K562 (cell line): ENCODE data around the gene AKT2. TPM values are rescaled to one million over a fixed set of nuclear protein-coding genes. Genes with fewer than 3 reads are reported as not detected.

Experiments
- ATAC-seq: fragments of 200-7000 bp; cut with Tn5 transposase; 3 replicates; pipeline ENCODE4 v1.9.1; 2020; ENCODE audit warnings: moderate library complexity
- BruUV-seq: library from RNA; stranded (reverse); fragments of 400-500 nt; replicated peaks from 2 replicates; lab custom pipeline; 2021; lab: Mats Ljungman, UMichigan
- CTCF ChIA-PET: fragments of 300-600 bp; formaldehyde crosslinking; extraction: SDS; loops from one replicate; lab custom pipeline; 2021; ENCODE audit warnings: low intra/inter-chr PET ratio; lab: Yijun Ruan, JAX
- POLR2A ChIA-PET: fragments of 300-600, 350-650 bp; sonication (Branson Sonifier 250); formaldehyde crosslinking; extraction: SDS; loops from one replicate; lab custom pipeline; 2021; ENCODE audit warnings: antibody characterized with exemption, inconsistent platforms; lab: Yijun Ruan, JAX
- DNase-seq, 4 experiments: peaks; one replicate each; pipeline versions ENCODE4 v3.0.0 to v3.0.0-alpha.2; 2011 to 2018; ENCODE audit warnings: low spot score in 3 of 4, mixed read lengths in 3 of 4; ENCODE audit errors: extremely low read depth in 1 of 4
- FAIRE-seq: peaks from 2 replicates; lab custom pipeline; 2011; peaks lifted over from hg19 to GRCh38; lab: Jason Lieb, UNC
- H2AFZ ChIP-seq: 2 replicates; pipeline ENCODE4 v1.6.0; 2011; ENCODE audit warnings: low read depth, low read length, control low read depth, inconsistent platforms
- H3K27ac ChIP-seq: fragments of 200-600 bp; 3 replicates; pipeline ENCODE4 v1.8.0; 2011; ENCODE audit warnings: low read depth, mild to moderate bottlenecking, control low read depth, inconsistent platforms, low read length, moderate library complexity, mixed read lengths; ENCODE audit errors: extremely low read depth
- H3K27me3 ChIP-seq, 2 experiments: fragments of 300-600 bp in 1 of 2; 2 replicates in 1 of 2; 3 replicates in 1 of 2; pipeline versions ENCODE4 v1.6.0 to v1.8.0; 2011; ENCODE audit warnings: inconsistent platforms in 2 of 2, low read length in 2 of 2, mild to moderate bottlenecking in 1 of 2, mixed read lengths in 1 of 2, moderate library complexity in 1 of 2; ENCODE audit not compliant: control insufficient read depth in 2 of 2, insufficient read depth in 2 of 2
- H3K36me3 ChIP-seq: fragments of 300-600 bp; 3 replicates; pipeline ENCODE4 v1.8.0; 2011; ENCODE audit warnings: mild to moderate bottlenecking, low read length, inconsistent platforms; ENCODE audit not compliant: control insufficient read depth, insufficient read depth
- H3K4me1 ChIP-seq, 2 experiments: fragments of 200-600 bp in 1 of 2; replicated peaks in 1 of 2; 2 replicates in 1 of 2; 3 replicates in 1 of 2; pipeline versions ENCODE4 v1.5.1 to v1.8.0; 2011; ENCODE audit warnings: inconsistent platforms in 2 of 2, low read length in 2 of 2, mild to moderate bottlenecking in 1 of 2, mixed read lengths in 1 of 2, moderate library complexity in 1 of 2; ENCODE audit not compliant: control insufficient read depth in 2 of 2, insufficient read depth in 2 of 2
- H3K4me2 ChIP-seq: 2 replicates; pipeline ENCODE4 v1.6.1; 2011; ENCODE audit warnings: low read length, control low read depth, inconsistent platforms, mixed read lengths; ENCODE audit not compliant: insufficient read depth
- H3K4me3 ChIP-seq: fragments of 200-600 bp; sonication (generic), shearing (Covaris generic); 2 replicates; pipeline ENCODE4 v1.5.1; 2016; ENCODE audit warnings: control low read depth, inconsistent platforms
- H3K79me2 ChIP-seq: fragments of 200-600 bp; 3 replicates; pipeline ENCODE4 v1.8.0; 2011; ENCODE audit warnings: low read length, inconsistent platforms; ENCODE audit not compliant: control insufficient read depth, insufficient read depth
- H3K9ac ChIP-seq, 2 experiments: 2 replicates each; pipeline versions ENCODE4 v1.6.0 to v1.6.1; 2011; ENCODE audit warnings: low read depth in 2 of 2, low read length in 2 of 2, control low read depth in 1 of 2, inconsistent platforms in 1 of 2, mild to moderate bottlenecking in 1 of 2, mixed read lengths in 1 of 2; ENCODE audit not compliant: insufficient read depth in 1 of 2
- H3K9me1 ChIP-seq: one replicate; pipeline ENCODE4 v1.6.0; 2011; ENCODE audit warnings: inconsistent platforms, mild to moderate bottlenecking, low read length, moderate library complexity; ENCODE audit not compliant: control insufficient read depth, insufficient read depth
- H3K9me3 ChIP-seq: replicated peaks from 2 replicates; pipeline ENCODE4 v1.5.1; 2011; ENCODE audit warnings: low read depth, low read length, inconsistent platforms; ENCODE audit not compliant: control insufficient read depth, insufficient read depth
- H4K20me1 ChIP-seq: replicated peaks from 2 replicates; pipeline ENCODE4 v1.6.1; 2011; ENCODE audit warnings: low read length, inconsistent platforms, mixed read lengths; ENCODE audit not compliant: control insufficient read depth, insufficient read depth
- FOXP1 ChIP-seq: sonication (generic); formaldehyde crosslinking; IDR thresholded peaks from 2 replicates; pipeline ENCODE4 v1.8.0; 2022; ENCODE audit warnings: mild to moderate bottlenecking, missing genetic modification reagents
- HIVEP1 ChIP-seq: fragments of 250-450 bp; sonication (Bioruptor Pico); IDR thresholded peaks from 2 replicates; pipeline ENCODE4 v1.4.0; 2020; ENCODE audit warnings: mild to moderate bottlenecking
- HMGN3 ChIP-seq: IDR thresholded peaks from 2 replicates; pipeline ENCODE4 v1.6.1; 2011; ENCODE audit warnings: borderline replicate concordance, low read depth, mild to moderate bottlenecking, mixed read lengths, low read length; ENCODE audit not compliant: insufficient read length; ENCODE audit errors: extremely low read depth
- LEF1 ChIP-seq: fragments of 450-650 bp; IDR thresholded peaks from 2 replicates; pipeline ENCODE4 v1.6.1; 2016; ENCODE audit warnings: mild to moderate bottlenecking
- POLR2G ChIP-seq: fragments of 200-400 bp; formaldehyde crosslinking; IDR thresholded peaks from 2 replicates; pipeline ENCODE4 v1.6.1; 2017; ENCODE audit warnings: low read depth, mild to moderate bottlenecking, antibody characterized with exemption, low read length, moderate library complexity
- ZFX ChIP-seq: sonication (generic); formaldehyde crosslinking; IDR thresholded peaks from 2 replicates; pipeline ENCODE4 v1.8.0; 2022; ENCODE audit warnings: mild to moderate bottlenecking, missing genetic modification reagents, moderate library complexity
- ZNF408 ChIP-seq: fragments of 250-450 bp; sonication (Bioruptor Pico); IDR thresholded peaks from 2 replicates; pipeline ENCODE4 v1.4.0; 2020; ENCODE audit warnings: low read depth, mild to moderate bottlenecking, moderate library complexity
- WGBS: fragments of 100-300 bp; shearing (Covaris generic); methylation state at CpG from one replicate; pipeline ENCODE4 v1.1.6; 2016; ENCODE audit warnings: low coverage, mixed read lengths; ENCODE audit not compliant: insufficient coverage; ENCODE audit errors: missing lambda C conversion rate; 5-methylcytosine and 5-hydroxymethylcytosine counted together
- in situ Hi-C: fragments of 300-500 bp; cut with MboI; formaldehyde crosslinking; loops from 4 replicates; pipeline ENCODE4 v1.15.0; 2018; ENCODE audit warnings: inconsistent platforms, mixed read lengths
- intact Hi-C: fragments of 100-400 bp; cut with micrococcal nuclease; formaldehyde crosslinking; loops from 2 replicates; pipeline ENCODE4 v1.14.2; 2022
- polyA plus RNA-seq, 8 experiments: library from polyadenylated mRNA; depleted of rRNA in 4 of 8; stranded (reverse) in 5 of 8; unstranded in 3 of 8; fragments of >200 nt; fragmentation: Nextera tagmentation in 2 of 8; fragmentation: Illumina TruSeq in 1 of 8; extraction: Ambion mirVana in 2 of 8; extraction: Trizol in 1 of 8; gene quantifications; 2 replicates each; pipeline versions ENCODE4 v1.2.1 to v1.2.3, GENCODE V29; 2011 to 2014; ENCODE audit warnings: inconsistent platforms in 1 of 8, missing spikeins in 1 of 8
- total RNA-seq, 7 experiments: library from RNA; depleted of rRNA in 6 of 7; stranded (reverse); fragments of >200 nt in 6 of 7; fragmentation: Illumina TruSeq in 2 of 7; extraction: Trizol in 2 of 7; gene quantifications; 2 replicates each; pipeline versions ENCODE4 v1.2.1 to v1.2.3, GENCODE V29; 2011 to 2021; ENCODE audit warnings: low replicate concordance in 1 of 7
- TF ChIP-seq, protein P1 (sequence below): fragments of 250-450 bp; sonication (Bioruptor Pico); IDR thresholded peaks from 2 replicates; pipeline ENCODE4 v1.4.0; 2020; ENCODE audit warnings: mild to moderate bottlenecking
- TF ChIP-seq, protein P2 (sequence below): fragments of 200-600 bp; sonication (generic); IDR thresholded peaks from one replicate; pipeline ENCODE4 v1.6.1; 2012; ENCODE audit warnings: mild to moderate bottlenecking, low read depth, low read length, inconsistent platforms

Gene AKT2
- total and polyA plus RNA-seq, 9 of the 15 experiments (the other 6 are each of a cell fraction or from before 2014, with no cell fraction given) = 1.1 to 132 (median 67.7) TPM

DNA sequence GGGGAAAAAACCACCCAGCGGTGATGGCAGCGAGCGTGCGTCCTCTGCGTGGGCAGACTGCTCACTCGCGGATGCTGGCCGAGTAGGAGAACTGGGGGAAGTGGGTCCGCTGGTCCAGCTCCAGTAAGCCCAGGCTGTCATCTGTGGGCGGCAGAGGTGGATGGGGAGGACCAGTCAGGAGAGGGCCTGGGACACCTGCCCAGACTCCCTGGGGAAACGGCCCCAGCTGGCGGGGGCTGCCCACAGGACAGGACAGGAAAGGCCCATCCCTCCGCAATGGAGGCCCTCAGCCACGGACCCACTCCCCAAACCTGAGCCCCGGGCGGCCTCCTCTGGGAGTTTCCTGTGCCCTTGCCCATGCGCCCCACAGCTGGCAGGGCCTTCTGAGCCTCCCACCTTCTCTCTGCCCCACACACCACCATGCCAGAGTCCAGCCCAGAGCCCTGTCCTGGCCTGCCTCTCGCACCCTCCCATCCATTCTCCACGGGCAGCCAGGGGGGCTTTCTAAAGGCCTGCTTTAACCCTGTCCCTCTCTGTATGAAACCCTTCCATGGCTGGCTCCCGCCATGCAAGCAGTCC is 51.2 kb downstream of the AKT2 start:
- BruUV-seq = no TSS peak
- no peaks in the 10 kb centered on the region for H3K9me3 ChIP-seq
- peaks cover 25 to 52% of the 10 kb centered on the region in 2 experiments for H3K4me1 ChIP-seq
- ATAC-seq (no peak), DNase-seq (no peak), FAIRE-seq (no peak)
- no peaks in the 10 kb centered on the region for H3K9me1 ChIP-seq
- ChIA-PET CTCF (interaction anchor here (0.6 kb wide), 1 partner anchor 184 kb away, joined by 3 read pairs; no protein-coding TSS in a partner anchor), POLR2A (no interaction called here)
- no peaks in the 10 kb centered on the region for H3K27me3 ChIP-seq
- intact Hi-C loops (loop anchor here (5.0 kb wide), 1 partner anchor 38 kb away; no protein-coding TSS in a partner anchor), in situ Hi-C loops (no loop called here)
- H3K36me3 ChIP-seq = peaks cover 58% of the 10 kb centered on the region; the same call in 2 of the 3 replicates
- H4K20me1 ChIP-seq = no peaks in the 10 kb centered on the region
- H3K79me2 ChIP-seq = no peaks in the 10 kb centered on the region
- no peak overlapping the region for H3K4me2 ChIP-seq
- H3K27ac ChIP-seq = no peak overlapping the region
- H2AFZ ChIP-seq = no peak overlapping the region
- H3K9ac ChIP-seq = no peak overlapping the region
- WGBS = 86% methylated on average over 16 of the region's 20 CpGs
- no peak overlapping the region for H3K4me3 ChIP-seq
- no peak for TF ChIP-seq FOXP1 (CRISPR knock-in tag)
- TF ChIP-seq LEF1 = no peak
- 0 out of 2 replicates have a peak, but pooled peaks have one; percentile 12 for TF ChIP-seq ZFX (CRISPR knock-in tag)
- peak; percentile 13 for TF ChIP-seq HMGN3
- TF ChIP-seq, protein P1, sequence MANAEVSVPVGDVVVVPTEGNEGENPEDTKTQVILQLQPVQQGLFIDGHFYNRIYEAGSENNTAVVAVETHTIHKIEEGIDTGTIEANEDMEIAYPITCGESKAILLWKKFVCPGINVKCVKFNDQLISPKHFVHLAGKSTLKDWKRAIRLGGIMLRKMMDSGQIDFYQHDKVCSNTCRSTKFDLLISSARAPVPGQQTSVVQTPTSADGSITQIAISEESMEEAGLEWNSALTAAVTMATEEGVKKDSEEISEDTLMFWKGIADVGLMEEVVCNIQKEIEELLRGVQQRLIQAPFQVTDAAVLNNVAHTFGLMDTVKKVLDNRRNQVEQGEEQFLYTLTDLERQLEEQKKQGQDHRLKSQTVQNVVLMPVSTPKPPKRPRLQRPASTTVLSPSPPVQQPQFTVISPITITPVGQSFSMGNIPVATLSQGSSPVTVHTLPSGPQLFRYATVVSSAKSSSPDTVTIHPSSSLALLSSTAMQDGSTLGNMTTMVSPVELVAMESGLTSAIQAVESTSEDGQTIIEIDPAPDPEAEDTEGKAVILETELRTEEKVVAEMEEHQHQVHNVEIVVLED (CRISPR knock-in tag) = no peak
- TF ChIP-seq, protein P2, sequence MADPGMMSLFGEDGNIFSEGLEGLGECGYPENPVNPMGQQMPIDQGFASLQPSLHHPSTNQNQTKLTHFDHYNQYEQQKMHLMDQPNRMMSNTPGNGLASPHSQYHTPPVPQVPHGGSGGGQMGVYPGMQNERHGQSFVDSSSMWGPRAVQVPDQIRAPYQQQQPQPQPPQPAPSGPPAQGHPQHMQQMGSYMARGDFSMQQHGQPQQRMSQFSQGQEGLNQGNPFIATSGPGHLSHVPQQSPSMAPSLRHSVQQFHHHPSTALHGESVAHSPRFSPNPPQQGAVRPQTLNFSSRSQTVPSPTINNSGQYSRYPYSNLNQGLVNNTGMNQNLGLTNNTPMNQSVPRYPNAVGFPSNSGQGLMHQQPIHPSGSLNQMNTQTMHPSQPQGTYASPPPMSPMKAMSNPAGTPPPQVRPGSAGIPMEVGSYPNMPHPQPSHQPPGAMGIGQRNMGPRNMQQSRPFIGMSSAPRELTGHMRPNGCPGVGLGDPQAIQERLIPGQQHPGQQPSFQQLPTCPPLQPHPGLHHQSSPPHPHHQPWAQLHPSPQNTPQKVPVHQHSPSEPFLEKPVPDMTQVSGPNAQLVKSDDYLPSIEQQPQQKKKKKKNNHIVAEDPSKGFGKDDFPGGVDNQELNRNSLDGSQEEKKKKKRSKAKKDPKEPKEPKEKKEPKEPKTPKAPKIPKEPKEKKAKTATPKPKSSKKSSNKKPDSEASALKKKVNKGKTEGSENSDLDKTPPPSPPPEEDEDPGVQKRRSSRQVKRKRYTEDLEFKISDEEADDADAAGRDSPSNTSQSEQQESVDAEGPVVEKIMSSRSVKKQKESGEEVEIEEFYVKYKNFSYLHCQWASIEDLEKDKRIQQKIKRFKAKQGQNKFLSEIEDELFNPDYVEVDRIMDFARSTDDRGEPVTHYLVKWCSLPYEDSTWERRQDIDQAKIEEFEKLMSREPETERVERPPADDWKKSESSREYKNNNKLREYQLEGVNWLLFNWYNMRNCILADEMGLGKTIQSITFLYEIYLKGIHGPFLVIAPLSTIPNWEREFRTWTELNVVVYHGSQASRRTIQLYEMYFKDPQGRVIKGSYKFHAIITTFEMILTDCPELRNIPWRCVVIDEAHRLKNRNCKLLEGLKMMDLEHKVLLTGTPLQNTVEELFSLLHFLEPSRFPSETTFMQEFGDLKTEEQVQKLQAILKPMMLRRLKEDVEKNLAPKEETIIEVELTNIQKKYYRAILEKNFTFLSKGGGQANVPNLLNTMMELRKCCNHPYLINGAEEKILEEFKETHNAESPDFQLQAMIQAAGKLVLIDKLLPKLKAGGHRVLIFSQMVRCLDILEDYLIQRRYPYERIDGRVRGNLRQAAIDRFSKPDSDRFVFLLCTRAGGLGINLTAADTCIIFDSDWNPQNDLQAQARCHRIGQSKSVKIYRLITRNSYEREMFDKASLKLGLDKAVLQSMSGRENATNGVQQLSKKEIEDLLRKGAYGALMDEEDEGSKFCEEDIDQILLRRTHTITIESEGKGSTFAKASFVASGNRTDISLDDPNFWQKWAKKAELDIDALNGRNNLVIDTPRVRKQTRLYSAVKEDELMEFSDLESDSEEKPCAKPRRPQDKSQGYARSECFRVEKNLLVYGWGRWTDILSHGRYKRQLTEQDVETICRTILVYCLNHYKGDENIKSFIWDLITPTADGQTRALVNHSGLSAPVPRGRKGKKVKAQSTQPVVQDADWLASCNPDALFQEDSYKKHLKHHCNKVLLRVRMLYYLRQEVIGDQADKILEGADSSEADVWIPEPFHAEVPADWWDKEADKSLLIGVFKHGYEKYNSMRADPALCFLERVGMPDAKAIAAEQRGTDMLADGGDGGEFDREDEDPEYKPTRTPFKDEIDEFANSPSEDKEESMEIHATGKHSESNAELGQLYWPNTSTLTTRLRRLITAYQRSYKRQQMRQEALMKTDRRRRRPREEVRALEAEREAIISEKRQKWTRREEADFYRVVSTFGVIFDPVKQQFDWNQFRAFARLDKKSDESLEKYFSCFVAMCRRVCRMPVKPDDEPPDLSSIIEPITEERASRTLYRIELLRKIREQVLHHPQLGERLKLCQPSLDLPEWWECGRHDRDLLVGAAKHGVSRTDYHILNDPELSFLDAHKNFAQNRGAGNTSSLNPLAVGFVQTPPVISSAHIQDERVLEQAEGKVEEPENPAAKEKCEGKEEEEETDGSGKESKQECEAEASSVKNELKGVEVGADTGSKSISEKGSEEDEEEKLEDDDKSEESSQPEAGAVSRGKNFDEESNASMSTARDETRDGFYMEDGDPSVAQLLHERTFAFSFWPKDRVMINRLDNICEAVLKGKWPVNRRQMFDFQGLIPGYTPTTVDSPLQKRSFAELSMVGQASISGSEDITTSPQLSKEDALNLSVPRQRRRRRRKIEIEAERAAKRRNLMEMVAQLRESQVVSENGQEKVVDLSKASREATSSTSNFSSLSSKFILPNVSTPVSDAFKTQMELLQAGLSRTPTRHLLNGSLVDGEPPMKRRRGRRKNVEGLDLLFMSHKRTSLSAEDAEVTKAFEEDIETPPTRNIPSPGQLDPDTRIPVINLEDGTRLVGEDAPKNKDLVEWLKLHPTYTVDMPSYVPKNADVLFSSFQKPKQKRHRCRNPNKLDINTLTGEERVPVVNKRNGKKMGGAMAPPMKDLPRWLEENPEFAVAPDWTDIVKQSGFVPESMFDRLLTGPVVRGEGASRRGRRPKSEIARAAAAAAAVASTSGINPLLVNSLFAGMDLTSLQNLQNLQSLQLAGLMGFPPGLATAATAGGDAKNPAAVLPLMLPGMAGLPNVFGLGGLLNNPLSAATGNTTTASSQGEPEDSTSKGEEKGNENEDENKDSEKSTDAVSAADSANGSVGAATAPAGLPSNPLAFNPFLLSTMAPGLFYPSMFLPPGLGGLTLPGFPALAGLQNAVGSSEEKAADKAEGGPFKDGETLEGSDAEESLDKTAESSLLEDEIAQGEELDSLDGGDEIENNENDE = no peak
- TF ChIP-seq ZNF408 (CRISPR knock-in tag) = no peak
- no peak for TF ChIP-seq HIVEP1
- peak; percentile 53 for TF ChIP-seq POLR2G
